Measurements from ENCODE around the gene RPS19.

RPS19 gene

GRCh38 chr19:41882568-41883462, 22.8 kb downstream of the RPS19 start, which contains the start of gene ARHGEF1:
ARHGEF1 (plus strand) TSS chr19:41883184; CDS start chr19:41888083, 4,899 bp downstream.
- Histone ChIP-seq H3K27me3 (no peaks in the 10 kb centered on the region), H3K4me1 (peaks cover 0 to 40% (median 12%) of the 10 kb centered on the region in 4 donors), H3K27ac (peak within 1 kb of the TSS; percentile 76 to 83), H3K4me3 (peak within 1 kb of the TSS; percentile 86 to 93), H3K9me3 (no peaks in the 10 kb centered on the region), H3K36me3 (no peaks in the 10 kb centered on the region)
- intact Hi-C loops (cut with DNase I; ENCODE audit: low total_unique reads) = loop anchor here (5.0 kb wide), 1 partner anchor 74 kb away; the partner anchor contains the start of gene RABAC1
- no peak for TF ChIP-seq CTCF (IDR thresholded peaks at IDR 0.05)
- DNase-seq = peak; percentile 35 to 74

DNA sequence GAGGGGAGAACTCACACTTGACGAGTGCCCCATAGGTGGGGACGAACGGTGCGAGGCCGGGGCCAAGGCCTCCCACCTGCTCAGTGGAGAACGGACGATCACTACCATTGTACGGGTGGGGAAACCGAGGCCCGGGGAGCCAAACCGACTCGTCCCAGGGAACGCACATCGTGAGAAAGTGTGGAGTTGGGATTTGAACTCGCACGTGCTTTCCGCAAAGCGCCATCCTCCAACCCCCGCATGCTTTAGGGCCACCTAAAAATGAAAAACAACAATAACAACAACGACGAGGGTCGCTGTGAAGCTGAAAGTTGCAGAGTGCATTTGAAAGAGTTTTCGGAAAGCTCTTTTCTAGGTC, 23.4 kb downstream of the RPS19 start:
- intact Hi-C loops (cut with DNase I; ENCODE audit: low total_unique reads) = loop anchor here (5.0 kb wide), 1 partner anchor 74 kb away; the partner anchor contains the start of gene RABAC1
- Histone ChIP-seq H3K27ac (peak overlapping the region; percentile 76 to 83), H3K36me3 (peaks cover 0 to 4% (median 0%) of the 10 kb centered on the region in 3 donors), H3K4me3 (peak overlapping the region; percentile 86 to 93), H3K4me1 (peaks cover 0 to 44% (median 12%) of the 10 kb centered on the region in 4 donors), H3K9me3 (no peaks in the 10 kb centered on the region), H3K27me3 (no peaks in the 10 kb centered on the region)
- TF ChIP-seq CTCF (IDR thresholded peaks at IDR 0.05) = no peak
- no peak for DNase-seq

GRCh38 chr19:41883821-41884733, 24.0 kb downstream of the RPS19 start:
- Histone ChIP-seq H3K27ac (peak overlapping the region; percentile 76 to 83), H3K4me1 (peaks cover 0 to 44% (median 12%) of the 10 kb centered on the region in 4 donors), H3K27me3 (no peaks in the 10 kb centered on the region), H3K4me3 (peak overlapping the region; percentile 86 to 93), H3K36me3 (peaks cover 0 to 11% (median 6%) of the 10 kb centered on the region in 3 donors), H3K9me3 (no peaks in the 10 kb centered on the region)
- peak; percentile 94 to 97 for DNase-seq
- intact Hi-C loops (cut with DNase I; ENCODE audit: low total_unique reads) = loop anchor here (2.0 to 5.0 kb wide), 2 partner anchors 23 to 73 kb away; partner anchors contain the start of genes RABAC1 and RPS19
- no peak for TF ChIP-seq CTCF (IDR thresholded peaks at IDR 0.05)

DNA sequence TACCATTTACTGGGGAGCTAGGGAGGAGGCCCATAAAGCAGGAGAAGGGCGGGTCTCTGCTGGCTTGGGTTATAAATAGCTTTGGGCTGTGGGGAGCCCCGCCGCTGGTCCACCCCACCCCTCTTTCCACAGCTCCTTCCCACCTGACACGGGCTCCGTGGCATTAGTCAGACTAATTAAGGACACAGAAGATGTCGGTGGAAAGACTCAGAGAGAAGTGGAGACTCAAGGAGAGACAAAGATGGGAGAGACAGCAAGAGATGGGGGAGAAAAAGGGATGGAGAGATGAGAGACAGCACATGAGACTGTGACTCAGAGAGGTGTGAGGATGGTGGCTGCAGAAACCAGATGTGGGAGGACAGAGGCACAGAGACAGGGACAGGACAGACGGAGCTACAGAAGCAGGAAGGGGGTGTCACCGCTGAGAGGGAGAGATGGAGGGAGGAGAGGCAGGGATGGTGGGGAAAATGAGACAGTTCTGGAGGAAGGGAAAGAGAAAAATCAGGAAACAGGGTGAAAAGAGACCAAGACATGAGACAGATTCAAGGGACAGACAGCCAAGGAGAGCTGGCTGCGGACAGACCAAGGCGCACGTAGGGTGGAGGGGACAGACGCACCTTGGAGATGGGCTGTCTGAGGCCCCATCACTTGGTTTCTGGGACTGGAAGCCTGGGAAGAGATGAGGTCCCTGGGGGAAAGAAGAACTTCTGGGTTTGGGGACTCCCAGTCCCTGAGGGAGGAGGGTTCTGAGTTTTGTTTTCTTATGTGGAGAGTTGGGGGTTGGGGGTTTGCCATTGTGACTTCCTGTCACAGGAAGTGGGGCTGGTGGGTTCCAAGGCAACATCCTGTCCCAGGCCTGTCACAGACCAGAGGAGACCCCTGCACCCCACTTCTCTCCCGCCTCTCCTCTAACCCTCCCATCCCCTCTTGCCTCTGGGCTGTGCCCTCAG, 27.0 kb downstream of the RPS19 start:
- TF ChIP-seq CTCF (IDR thresholded peaks at IDR 0.05) = no peak
- Histone ChIP-seq H3K9me3 (no peaks in the 10 kb centered on the region), H3K4me3 (no peak overlapping the region), H3K27me3 (no peaks in the 10 kb centered on the region), H3K36me3 (peaks cover 5 to 40% (median 14%) of the 10 kb centered on the region in 3 donors), H3K27ac (no peak overlapping the region), H3K4me1 (peaks cover 0 to 44% (median 12%) of the 10 kb centered on the region in 4 donors)
- no peak for DNase-seq
- intact Hi-C loops (cut with DNase I; ENCODE audit: low total_unique reads) = no loop called here
